Lung microvascular endothelial cell (primary cell): ENCODE measurements around the gene LGALS7. TPM values are rescaled to one million over a fixed set of nuclear protein-coding genes. Genes with fewer than 3 reads are reported as not detected.
"Not testable (repeated sequence)": the region's sequence is repeated elsewhere in the genome, so short reads cannot be mapped to it uniquely, and the experiment has no call there.

Experiments used
- DNase-seq, 2 donors: peaks; one replicate each; pipeline versions ENCODE4 v3.0.0 to v3.0.0-alpha.2; 2010; ENCODE audit warnings: low read depth in 2 of 2
- total RNA-seq: library from RNA; depleted of rRNA; stranded (reverse); fragments of >200 nt; gene quantifications from 2 replicates; pipeline ENCODE4 v1.2.1, GENCODE V29; 2014

Gene LGALS7
- total RNA-seq, 1 donor from 2014 or later: not detected

- DNase-seq: no peak
Measured at GRCh38 chr19:38800577-38801347, 27.4 kb upstream of the LGALS7 start.

GRCh38 chr19:38799104-38799503 lies 25.8 kb upstream of the LGALS7 start:
- no peak for DNase-seq

GRCh38 chr19:38797781-38798180 lies 24.5 kb upstream of the LGALS7 start:
- not testable (repeated sequence) for DNase-seq

- DNase-seq: no peak
Measured at GRCh38 chr19:38796154-38796553, 22.8 kb upstream of the LGALS7 start.

GRCh38 chr19:38795549-38795948 lies 22.2 kb upstream of the LGALS7 start:
- DNase-seq: no peak

- DNase-seq: no peak
Measured at GRCh38 chr19:38793671-38794070, 20.4 kb upstream of the LGALS7 start.

GRCh38 chr19:38793177-38793576 lies 19.9 kb upstream of the LGALS7 start:
- DNase-seq: peak; percentile 43 to 62

- DNase-seq: peak; percentile 30 to 48
Measured at GRCh38 chr19:38792250-38793111, 19.2 kb upstream of the LGALS7 start.

GRCh38 chr19:38791451-38792064 lies 18.2 kb upstream of the LGALS7 start:
- DNase-seq: not testable (repeated sequence)

GRCh38 chr19:38790507-38791403 lies 17.4 kb upstream of the LGALS7 start:
- not testable (repeated sequence) for DNase-seq

- no peak for DNase-seq
Measured at GRCh38 chr19:38788478-38789243, 15.3 kb upstream of the LGALS7 start, which contains the start of gene LGALS7B. Gene LGALS7B (plus strand): TSS chr19:38789200. CDS start chr19:38789227, 27 bp downstream.

GRCh38 chr19:38786572-38787265 lies 13.4 kb upstream of the LGALS7 start:
- no peak for DNase-seq

GRCh38 chr19:38786061-38786460 lies 12.7 kb upstream of the LGALS7 start:
- DNase-seq: not testable (repeated sequence)

GRCh38 chr19:38785187-38785699 lies 11.9 kb upstream of the LGALS7 start:
- no peak for DNase-seq

GRCh38 chr19:38784224-38784623 lies 10.9 kb upstream of the LGALS7 start:
- no peak for DNase-seq

- DNase-seq: not testable (repeated sequence)
Measured at GRCh38 chr19:38782212-38782611, 8.9 kb upstream of the LGALS7 start.

GRCh38 chr19:38781058-38781457 lies 7.7 kb upstream of the LGALS7 start:
- no peak for DNase-seq

- no peak for DNase-seq
Measured at GRCh38 chr19:38780443-38780842, 7.1 kb upstream of the LGALS7 start.

- no peak for DNase-seq
Measured at GRCh38 chr19:38778733-38779132, 5.4 kb upstream of the LGALS7 start.
